ENCODE results near the gene DAZ1. TPM values are rescaled to one million over a fixed set of nuclear protein-coding genes. Genes with fewer than 3 reads are reported as not detected.
"Not testable (repeated sequence)": the region's sequence is repeated elsewhere in the genome, so short reads cannot be mapped to it uniquely, and the experiment has no call there.

Gene DAZ1, protein sequence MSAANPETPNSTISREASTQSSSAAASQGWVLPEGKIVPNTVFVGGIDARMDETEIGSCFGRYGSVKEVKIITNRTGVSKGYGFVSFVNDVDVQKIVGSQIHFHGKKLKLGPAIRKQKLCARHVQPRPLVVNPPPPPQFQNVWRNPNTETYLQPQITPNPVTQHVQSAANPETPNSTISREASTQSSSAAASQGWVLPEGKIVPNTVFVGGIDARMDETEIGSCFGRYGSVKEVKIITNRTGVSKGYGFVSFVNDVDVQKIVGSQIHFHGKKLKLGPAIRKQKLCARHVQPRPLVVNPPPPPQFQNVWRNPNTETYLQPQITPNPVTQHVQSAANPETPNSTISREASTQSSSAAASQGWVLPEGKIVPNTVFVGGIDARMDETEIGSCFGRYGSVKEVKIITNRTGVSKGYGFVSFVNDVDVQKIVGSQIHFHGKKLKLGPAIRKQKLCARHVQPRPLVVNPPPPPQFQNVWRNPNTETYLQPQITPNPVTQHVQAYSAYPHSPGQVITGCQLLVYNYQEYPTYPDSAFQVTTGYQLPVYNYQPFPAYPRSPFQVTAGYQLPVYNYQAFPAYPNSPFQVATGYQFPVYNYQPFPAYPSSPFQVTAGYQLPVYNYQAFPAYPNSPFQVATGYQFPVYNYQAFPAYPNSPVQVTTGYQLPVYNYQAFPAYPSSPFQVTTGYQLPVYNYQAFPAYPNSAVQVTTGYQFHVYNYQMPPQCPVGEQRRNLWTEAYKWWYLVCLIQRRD
- polyA plus RNA-seq (2013, experiment 1 of 2) = not detected
- not detected for polyA plus RNA-seq (2013, experiment 2 of 2)

- not testable (repeated sequence) for H3K79me1 ChIP-seq (replicated peaks; ENCODE audit: low read length, poor library complexity, severe bottlenecking); DNase-seq; H2BK15ac ChIP-seq (ENCODE audit: low read depth, poor library complexity, severe bottlenecking); H2AK5ac ChIP-seq (ENCODE audit: low read length, severe bottlenecking); H3K27me3 ChIP-seq (ENCODE audit: control insufficient read depth in 1 of 2, insufficient read depth in 1 of 2, low read length in 2 of 2); H3K4me1 ChIP-seq (ENCODE audit: control insufficient read depth, insufficient read depth, low read depth, low read length); H4K91ac ChIP-seq (ENCODE audit: low read length); H3K23ac ChIP-seq (ENCODE audit: low read length in 2 of 2); H3K4ac ChIP-seq (ENCODE audit: low read depth in 1 of 2, low read length in 2 of 2); H3K27ac ChIP-seq (ENCODE audit: low read length, poor library complexity, severe bottlenecking); H2AFZ ChIP-seq (ENCODE audit: low read depth, low read length); H3K9me3 ChIP-seq (ENCODE audit: control insufficient read depth, low read length); H4K8ac ChIP-seq (ENCODE audit: low read length); H3K18ac ChIP-seq (ENCODE audit: low read depth in 1 of 2, low read length in 2 of 2); H2BK120ac ChIP-seq (ENCODE audit: low read depth, low read length); H3K9ac ChIP-seq (ENCODE audit: low read length); H3K4me2 ChIP-seq (ENCODE audit: low read length, poor library complexity, severe bottlenecking); H2BK5ac ChIP-seq (ENCODE audit: low read depth, low read length, poor library complexity, severe bottlenecking); H3K14ac ChIP-seq (ENCODE audit: low read length in 2 of 2); H3K36me3 ChIP-seq (ENCODE audit: control insufficient read depth in 1 of 2, insufficient read depth in 2 of 2, low read depth in 1 of 2, low read length in 2 of 2); H2BK12ac ChIP-seq (ENCODE audit: low read length in 2 of 2); H3K4me3 ChIP-seq (ENCODE audit: insufficient read depth in 1 of 2, low read depth in 1 of 2, low read length in 2 of 2)
- WGBS = no CpG with 5 or more reads among the region's 23 CpGs
Measured at GRCh38 chrY:23198908-23199307, at the start of gene DAZ1. Gene DAZ1, minus strand, starts transcription at chrY:23199008. Its CDS starts 208 bp downstream, at chrY:23198800.

DNA sequence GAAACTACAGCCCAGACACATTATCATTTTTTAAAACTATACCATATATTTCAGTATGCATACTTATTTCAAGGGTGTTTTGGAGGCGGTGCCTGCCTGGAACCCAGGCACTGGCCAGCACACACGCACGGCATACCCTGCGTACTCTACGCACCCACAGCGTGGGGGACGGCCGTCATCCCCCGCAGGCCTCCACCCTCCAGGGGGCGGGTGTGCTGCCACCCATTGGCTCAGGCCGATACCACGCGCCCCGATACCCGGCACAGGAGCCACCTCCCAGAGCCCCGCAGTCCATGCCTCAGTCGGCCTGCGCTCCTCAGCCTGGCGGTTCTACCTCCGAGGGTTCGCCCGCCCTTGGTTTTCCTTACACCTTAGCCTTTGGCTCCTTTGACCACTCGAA is 20.4 kb upstream of the DAZ1 start, which contains the start of gene DAZ2:
Gene DAZ2, plus strand, starts transcription at position 301 of the 400 bp plus-strand sequence. CDS start 208 bp downstream, outside the sequence.
- not testable (repeated sequence) for H3K4me2 ChIP-seq (ENCODE audit: low read length, poor library complexity, severe bottlenecking); H3K4me1 ChIP-seq (ENCODE audit: control insufficient read depth, insufficient read depth, low read depth, low read length); H3K36me3 ChIP-seq (ENCODE audit: control insufficient read depth in 1 of 2, insufficient read depth in 2 of 2, low read depth in 1 of 2, low read length in 2 of 2); H3K4ac ChIP-seq (ENCODE audit: low read depth in 1 of 2, low read length in 2 of 2); H2BK15ac ChIP-seq (ENCODE audit: low read depth, poor library complexity, severe bottlenecking); H2AK5ac ChIP-seq (ENCODE audit: low read length, severe bottlenecking); H4K8ac ChIP-seq (ENCODE audit: low read length); H2BK120ac ChIP-seq (ENCODE audit: low read depth, low read length); H3K4me3 ChIP-seq (ENCODE audit: insufficient read depth in 1 of 2, low read depth in 1 of 2, low read length in 2 of 2); H3K9ac ChIP-seq (ENCODE audit: low read length); H4K91ac ChIP-seq (ENCODE audit: low read length); H2AFZ ChIP-seq (ENCODE audit: low read depth, low read length); H3K9me3 ChIP-seq (ENCODE audit: control insufficient read depth, low read length); H3K23ac ChIP-seq (ENCODE audit: low read length in 2 of 2); H3K14ac ChIP-seq (ENCODE audit: low read length in 2 of 2); H3K27me3 ChIP-seq (ENCODE audit: control insufficient read depth in 1 of 2, insufficient read depth in 1 of 2, low read length in 2 of 2); H3K18ac ChIP-seq (ENCODE audit: low read depth in 1 of 2, low read length in 2 of 2); H2BK12ac ChIP-seq (ENCODE audit: low read length in 2 of 2); H3K79me1 ChIP-seq (replicated peaks; ENCODE audit: low read length, poor library complexity, severe bottlenecking); H2BK5ac ChIP-seq (ENCODE audit: low read depth, low read length, poor library complexity, severe bottlenecking); H3K27ac ChIP-seq (ENCODE audit: low read length, poor library complexity, severe bottlenecking); DNase-seq
- no CpG with 5 or more reads among the region's 23 CpGs for WGBS

DNA sequence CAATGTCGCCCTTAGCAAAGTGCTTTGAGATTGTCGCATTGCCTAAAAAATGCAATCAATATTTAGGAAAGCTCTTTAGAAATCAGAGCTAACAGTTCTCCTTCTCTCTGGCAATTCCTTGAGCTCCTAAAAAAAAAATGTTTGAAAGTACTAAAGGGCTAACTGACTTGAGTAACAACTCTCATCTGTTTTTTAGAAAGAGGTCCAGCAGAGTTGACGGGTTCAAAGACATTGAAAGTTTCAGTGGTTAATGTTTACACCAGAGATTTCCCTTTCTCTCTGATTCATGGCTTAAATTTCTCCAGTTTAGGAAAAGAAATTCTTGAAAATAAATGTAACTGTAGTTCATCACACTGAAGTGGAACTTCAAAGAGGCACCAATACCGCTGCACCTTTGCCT is 11.9 kb upstream of the DAZ1 start:
- H4K91ac ChIP-seq (ENCODE audit: low read length) = not testable (repeated sequence)
- no CpG with 5 or more reads among the region's 4 CpGs for WGBS

GRCh38 chrY:23209802-23210495 is 11.1 kb upstream of the DAZ1 start:
- not testable (repeated sequence) for H3K36me3 ChIP-seq (ENCODE audit: control insufficient read depth in 1 of 2, insufficient read depth in 2 of 2, low read depth in 1 of 2, low read length in 2 of 2); DNase-seq; H3K9me3 ChIP-seq (ENCODE audit: control insufficient read depth, low read length); H3K23ac ChIP-seq (ENCODE audit: low read length in 2 of 2); H2AK5ac ChIP-seq (ENCODE audit: low read length, severe bottlenecking); H3K4me2 ChIP-seq (ENCODE audit: low read length, poor library complexity, severe bottlenecking); H2AFZ ChIP-seq (ENCODE audit: low read depth, low read length); H2BK15ac ChIP-seq (ENCODE audit: low read depth, poor library complexity, severe bottlenecking); H3K27ac ChIP-seq (ENCODE audit: low read length, poor library complexity, severe bottlenecking); H3K27me3 ChIP-seq (ENCODE audit: control insufficient read depth in 1 of 2, insufficient read depth in 1 of 2, low read length in 2 of 2); H3K4me3 ChIP-seq (ENCODE audit: insufficient read depth in 1 of 2, low read depth in 1 of 2, low read length in 2 of 2); H3K9ac ChIP-seq (ENCODE audit: low read length); H3K79me1 ChIP-seq (replicated peaks; ENCODE audit: low read length, poor library complexity, severe bottlenecking); H2BK120ac ChIP-seq (ENCODE audit: low read depth, low read length); H3K4ac ChIP-seq (ENCODE audit: low read depth in 1 of 2, low read length in 2 of 2); H4K8ac ChIP-seq (ENCODE audit: low read length); H3K18ac ChIP-seq (ENCODE audit: low read depth in 1 of 2, low read length in 2 of 2); H2BK5ac ChIP-seq (ENCODE audit: low read depth, low read length, poor library complexity, severe bottlenecking); H2BK12ac ChIP-seq (ENCODE audit: low read length in 2 of 2); H4K91ac ChIP-seq (ENCODE audit: low read length); H3K4me1 ChIP-seq (ENCODE audit: control insufficient read depth, insufficient read depth, low read depth, low read length); H3K14ac ChIP-seq (ENCODE audit: low read length in 2 of 2)
- no CpG with 5 or more reads among the region's 4 CpGs for WGBS

More for the DNA sequence above, 11.9 kb upstream of the DAZ1 start:
- not testable (repeated sequence) for H3K23ac ChIP-seq (ENCODE audit: low read length in 2 of 2); H2BK120ac ChIP-seq (ENCODE audit: low read depth, low read length); H3K4me3 ChIP-seq (ENCODE audit: insufficient read depth in 1 of 2, low read depth in 1 of 2, low read length in 2 of 2); H3K4me2 ChIP-seq (ENCODE audit: low read length, poor library complexity, severe bottlenecking); DNase-seq; H3K14ac ChIP-seq (ENCODE audit: low read length in 2 of 2); H3K27ac ChIP-seq (ENCODE audit: low read length, poor library complexity, severe bottlenecking); H3K9me3 ChIP-seq (ENCODE audit: control insufficient read depth, low read length); H3K4ac ChIP-seq (ENCODE audit: low read depth in 1 of 2, low read length in 2 of 2); H3K27me3 ChIP-seq (ENCODE audit: control insufficient read depth in 1 of 2, insufficient read depth in 1 of 2, low read length in 2 of 2); H2AK5ac ChIP-seq (ENCODE audit: low read length, severe bottlenecking); H4K8ac ChIP-seq (ENCODE audit: low read length); H3K36me3 ChIP-seq (ENCODE audit: control insufficient read depth in 1 of 2, insufficient read depth in 2 of 2, low read depth in 1 of 2, low read length in 2 of 2); H3K18ac ChIP-seq (ENCODE audit: low read depth in 1 of 2, low read length in 2 of 2); H3K9ac ChIP-seq (ENCODE audit: low read length); H2BK15ac ChIP-seq (ENCODE audit: low read depth, poor library complexity, severe bottlenecking); H2AFZ ChIP-seq (ENCODE audit: low read depth, low read length); H2BK12ac ChIP-seq (ENCODE audit: low read length in 2 of 2); H2BK5ac ChIP-seq (ENCODE audit: low read depth, low read length, poor library complexity, severe bottlenecking); H3K4me1 ChIP-seq (ENCODE audit: control insufficient read depth, insufficient read depth, low read depth, low read length); H3K79me1 ChIP-seq (replicated peaks; ENCODE audit: low read length, poor library complexity, severe bottlenecking)

Measured in mesenchymal stem cell (in vitro differentiated cells and primary cell).